ENCODE results near the gene SHH.
"Not testable (repeated sequence)": the region's sequence is repeated elsewhere in the genome, so short reads cannot be mapped to it uniquely, and the experiment has no call there.

SHH gene

DNA sequence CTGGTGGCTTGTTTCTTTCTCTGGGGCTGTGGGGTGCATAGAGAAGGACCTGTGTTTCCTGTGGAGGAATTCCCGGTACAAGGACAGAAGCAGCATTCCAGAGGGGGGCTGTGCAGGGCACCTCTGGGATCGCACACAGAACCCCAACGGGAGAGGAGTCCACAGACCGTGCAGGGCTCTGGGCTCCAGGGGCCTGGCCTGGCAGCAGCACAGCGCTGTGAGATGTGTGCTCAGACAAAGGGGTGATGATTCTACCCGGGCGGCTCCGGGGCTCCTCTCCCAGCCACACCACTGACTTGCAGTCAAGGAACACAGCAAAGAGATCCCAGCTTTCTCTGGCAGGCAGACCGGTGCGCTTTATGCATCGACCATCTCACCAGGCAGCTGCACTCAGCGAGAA is 6.9 kb upstream of the SHH start:
- no peak for DNase-seq (ENCODE audit: low read depth, low spot score)

DNA sequence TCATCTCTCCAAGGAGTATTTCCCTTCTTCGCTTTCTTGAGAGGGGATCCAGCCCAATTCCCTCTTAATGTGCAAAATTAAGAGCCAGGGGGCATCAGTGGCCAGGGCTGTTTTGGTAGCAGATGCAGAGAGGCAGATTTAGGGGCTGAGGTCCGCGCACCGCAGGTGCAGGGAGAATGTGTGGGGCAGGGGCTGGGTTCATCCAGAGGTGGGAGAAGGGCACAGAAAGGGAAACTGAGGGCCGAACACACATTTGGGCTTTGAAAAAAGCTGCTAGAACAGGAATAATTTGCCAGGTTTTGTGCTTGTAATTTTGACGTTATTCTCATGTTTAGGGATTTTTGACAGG is 6.5 kb upstream of the SHH start:
- no peak for DNase-seq (ENCODE audit: low read depth, low spot score)

- no peak for DNase-seq (ENCODE audit: low read depth, low spot score)
Observed at GRCh38 chr7:155818154-155818819, 6.0 kb upstream of the SHH start.

DNA sequence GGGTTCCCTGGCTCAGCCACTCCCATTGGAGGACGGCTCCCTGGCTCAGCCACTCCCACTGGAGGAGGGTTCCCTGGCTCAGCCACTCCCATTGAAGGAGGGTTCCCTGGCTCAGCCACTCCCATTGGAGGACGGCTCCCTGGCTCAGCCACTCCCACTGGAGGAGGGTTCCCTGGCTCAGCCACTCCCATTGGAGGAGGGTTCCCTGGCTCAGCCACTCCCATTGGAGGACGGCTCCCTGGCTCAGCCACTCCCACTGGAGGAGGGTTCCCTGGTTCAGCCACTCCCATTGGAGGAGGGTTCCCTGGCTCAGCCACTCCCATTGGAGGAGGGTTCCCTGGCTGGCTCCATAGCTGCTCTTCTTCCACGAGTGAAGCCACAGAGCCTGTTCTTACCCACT is 5.3 kb upstream of the SHH start:
- DNase-seq (ENCODE audit: low read depth, low spot score), result not testable (repeated sequence)

DNA sequence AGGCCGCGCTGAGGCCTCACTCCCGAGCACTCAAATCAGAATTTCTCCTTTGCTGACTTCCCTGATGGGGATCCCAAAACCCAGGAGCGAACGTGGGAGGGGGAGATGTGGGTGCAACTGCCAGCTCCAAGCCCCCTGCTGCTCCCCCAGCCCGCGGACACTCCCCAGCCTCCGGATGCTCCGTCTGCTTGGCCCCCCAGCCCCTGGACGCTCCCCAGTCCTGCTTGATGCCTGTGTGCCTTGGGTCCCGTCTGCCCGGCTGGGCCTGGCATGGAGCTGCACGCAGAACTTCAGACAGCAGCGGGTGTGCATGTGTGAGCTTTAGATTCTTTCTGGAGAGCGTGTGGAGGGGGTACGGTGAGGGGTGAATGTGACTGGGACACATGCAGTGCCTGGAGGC is 4.7 kb upstream of the SHH start:
- no peak for DNase-seq (ENCODE audit: low read depth, low spot score)

DNA sequence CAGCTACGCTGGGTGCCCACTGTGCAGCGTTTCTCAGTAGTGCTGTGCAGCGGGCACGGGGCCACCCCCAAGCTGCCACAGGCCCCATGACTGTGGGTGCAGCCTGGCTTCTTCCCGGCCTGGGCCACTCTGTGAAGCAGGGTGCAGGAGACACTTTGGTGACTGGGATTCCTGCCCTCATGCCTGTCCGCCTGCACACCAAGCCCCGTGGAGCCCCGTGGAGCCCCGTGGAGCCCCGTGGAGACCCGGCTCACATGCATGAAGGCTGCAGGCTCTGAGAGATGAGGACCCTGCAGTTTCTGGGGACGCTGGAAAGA is 3.9 kb upstream of the SHH start:
- no peak for DNase-seq (ENCODE audit: low read depth, low spot score)

DNA sequence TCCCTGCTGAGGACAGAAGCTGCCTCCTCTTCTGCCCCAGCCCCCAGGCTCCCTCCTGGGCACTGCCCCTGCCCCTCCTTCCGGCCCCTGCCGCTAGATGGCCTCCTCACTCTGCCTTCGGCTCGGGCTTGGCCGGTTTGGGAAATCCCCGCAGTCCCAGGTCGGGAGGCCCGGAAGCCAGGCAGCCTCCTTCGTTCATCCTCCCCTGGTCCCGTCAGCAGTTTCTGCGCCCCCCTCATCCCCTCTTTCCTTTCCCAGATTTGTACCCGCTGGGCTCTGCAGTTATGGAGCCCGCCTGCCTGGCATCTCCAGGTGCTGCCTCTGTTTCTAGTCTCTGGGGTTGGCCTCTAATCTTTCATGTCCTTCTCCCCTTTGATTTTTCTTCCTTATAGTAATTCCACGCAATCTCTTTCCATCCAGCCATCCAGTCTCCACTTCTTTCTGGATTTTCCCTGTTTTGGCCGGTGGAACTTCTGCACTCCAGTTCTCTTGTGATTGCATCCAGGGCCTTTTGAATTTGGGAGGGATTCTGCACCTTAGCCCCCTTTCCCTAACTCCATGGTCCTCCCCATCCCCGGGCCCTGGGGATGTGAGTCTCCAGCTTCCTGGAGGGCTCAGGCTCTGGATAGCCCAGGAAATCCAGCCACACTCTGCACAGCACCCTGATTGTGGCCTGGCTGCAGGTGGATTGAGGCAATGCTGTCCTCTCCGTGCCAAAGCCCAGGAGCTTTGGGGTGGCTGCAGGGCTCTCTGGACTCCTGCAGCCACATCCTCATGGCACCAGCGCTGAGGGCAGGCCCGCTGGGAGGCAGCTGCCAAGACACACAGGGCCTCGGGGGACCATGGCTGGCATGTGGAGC is 3.3 kb upstream of the SHH start:
- DNase-seq (ENCODE audit: low read depth, low spot score), result peak; percentile 62

DNA sequence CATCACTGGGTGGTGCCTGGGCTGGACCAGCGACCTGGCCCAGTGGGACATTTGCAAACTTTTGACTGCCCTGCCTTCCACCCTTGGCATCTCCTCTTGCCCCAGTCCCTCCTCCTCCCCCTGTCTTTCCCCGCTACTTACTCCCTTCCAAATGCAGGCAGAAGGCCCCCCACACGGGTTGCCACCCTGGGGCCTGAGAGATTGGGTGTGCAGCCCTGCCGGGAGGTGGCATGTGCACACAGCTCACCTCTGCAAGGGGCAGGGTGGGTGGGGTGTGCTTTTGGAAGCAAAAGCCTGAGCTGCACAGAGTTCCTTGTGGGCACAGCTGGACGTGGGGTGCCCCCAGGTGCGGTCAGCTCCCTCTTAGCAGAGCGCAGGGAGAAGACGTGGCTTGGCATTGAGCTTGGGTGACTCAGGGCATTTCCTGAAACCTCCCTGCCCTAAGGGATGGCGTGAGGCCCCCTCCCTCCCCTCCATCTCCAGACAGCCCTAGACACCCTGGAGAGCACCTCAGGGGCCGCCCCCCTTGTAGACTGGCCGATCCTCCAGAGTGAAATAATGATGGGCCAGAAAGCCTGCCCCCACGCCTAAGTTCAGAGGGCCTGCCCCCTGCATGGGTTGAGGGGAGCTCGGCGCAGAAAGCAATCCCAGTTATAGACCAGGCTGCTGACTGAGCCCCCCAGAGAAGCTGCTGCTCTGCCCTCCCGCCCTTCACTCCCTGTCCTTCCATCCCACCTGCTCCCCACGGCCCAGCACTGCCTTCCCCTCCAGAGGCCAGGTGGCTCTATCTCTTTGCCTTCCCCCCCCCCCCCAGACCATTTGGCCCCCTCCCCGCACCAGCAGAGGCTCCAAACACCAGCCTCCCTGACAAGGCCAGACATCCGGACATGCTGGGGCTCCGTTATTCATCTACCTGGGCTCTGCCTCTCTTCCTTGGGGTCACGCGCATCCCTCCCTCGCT is 2.3 kb upstream of the SHH start:
- DNase-seq (ENCODE audit: low read depth, low spot score), result no peak

DNA sequence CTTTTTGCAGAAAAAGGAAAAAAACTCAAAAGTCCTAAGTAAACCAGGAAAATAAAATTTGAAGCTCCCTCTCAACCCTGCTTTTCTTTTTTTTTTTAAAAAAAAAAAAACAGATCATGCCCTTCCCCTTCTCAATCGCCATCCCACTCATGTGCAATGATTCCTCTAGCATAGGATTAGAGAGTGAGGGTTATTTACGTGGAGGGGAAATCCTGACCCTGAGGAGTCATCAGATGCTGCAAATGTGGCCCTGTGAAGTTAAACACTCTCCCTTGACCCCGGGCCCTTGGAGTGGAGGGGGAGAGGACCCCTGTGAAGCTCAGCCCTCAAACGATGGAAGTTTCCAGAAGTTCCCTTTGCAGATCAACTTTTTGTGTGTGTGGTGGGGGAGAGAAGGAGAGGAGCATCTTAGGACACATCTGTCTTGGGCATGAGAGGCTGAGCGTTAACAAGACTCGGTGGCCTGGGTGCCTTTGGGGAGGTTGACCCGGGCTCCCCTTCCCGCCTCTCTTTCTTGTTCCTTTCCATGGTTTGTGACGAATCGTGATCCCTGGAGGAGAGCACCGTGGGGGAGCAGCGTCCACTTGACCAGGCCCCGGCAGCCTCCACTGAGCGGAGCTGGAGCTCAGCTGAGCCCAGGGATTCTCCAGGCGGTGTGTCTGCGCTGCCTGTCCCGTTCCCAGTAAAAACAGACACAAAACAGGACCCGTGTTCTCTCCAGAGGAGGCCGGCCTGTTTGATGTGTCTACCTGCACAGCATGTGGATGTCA is 1.5 kb upstream of the SHH start:
- DNase-seq (ENCODE audit: low read depth, low spot score), result no peak

DNA sequence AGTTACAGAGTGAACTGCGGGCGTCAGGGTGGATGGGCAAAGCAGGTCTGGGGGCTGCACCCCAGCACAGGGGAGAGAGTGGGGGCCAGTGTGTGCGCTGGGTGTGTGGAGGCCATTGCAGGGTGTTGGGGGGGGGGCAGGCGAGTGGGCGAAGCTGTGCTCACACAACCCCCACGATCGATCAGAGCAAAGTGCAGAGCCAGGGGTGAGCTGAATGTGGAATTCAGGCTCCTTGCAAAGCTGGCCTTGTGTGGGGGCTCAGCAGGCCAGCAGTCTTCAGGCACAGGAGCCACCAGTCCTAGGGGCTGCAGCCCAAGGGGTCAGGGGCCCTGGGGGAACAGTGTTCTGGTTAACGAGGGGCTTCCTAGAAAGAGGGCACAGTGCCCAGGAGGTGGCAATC is 862 bp upstream of the SHH start:
- DNase-seq (ENCODE audit: low read depth, low spot score), result no peak

DNA sequence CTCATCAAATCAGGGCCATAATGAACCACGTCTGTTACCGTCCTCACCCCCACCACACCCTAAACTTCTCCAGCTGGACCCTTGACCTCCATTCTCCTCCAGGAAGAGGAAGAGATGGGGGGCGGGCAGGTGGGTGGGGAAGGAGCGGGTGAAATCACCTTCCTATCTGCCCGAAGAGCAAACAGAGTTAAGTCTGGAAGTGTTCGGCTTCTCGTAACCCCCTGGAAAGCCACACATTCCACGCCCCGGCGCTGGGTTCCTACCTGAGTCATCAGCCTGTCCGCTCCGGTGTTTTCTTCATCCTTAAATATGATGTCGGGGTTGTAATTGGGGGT is 736 bp downstream of the SHH start:
- DNase-seq (ENCODE audit: low read depth, low spot score), result no peak

- no peak for DNase-seq (ENCODE audit: low read depth, low spot score)
Observed at GRCh38 chr7:155810770-155811559, 1.3 kb downstream of the SHH start.

DNA sequence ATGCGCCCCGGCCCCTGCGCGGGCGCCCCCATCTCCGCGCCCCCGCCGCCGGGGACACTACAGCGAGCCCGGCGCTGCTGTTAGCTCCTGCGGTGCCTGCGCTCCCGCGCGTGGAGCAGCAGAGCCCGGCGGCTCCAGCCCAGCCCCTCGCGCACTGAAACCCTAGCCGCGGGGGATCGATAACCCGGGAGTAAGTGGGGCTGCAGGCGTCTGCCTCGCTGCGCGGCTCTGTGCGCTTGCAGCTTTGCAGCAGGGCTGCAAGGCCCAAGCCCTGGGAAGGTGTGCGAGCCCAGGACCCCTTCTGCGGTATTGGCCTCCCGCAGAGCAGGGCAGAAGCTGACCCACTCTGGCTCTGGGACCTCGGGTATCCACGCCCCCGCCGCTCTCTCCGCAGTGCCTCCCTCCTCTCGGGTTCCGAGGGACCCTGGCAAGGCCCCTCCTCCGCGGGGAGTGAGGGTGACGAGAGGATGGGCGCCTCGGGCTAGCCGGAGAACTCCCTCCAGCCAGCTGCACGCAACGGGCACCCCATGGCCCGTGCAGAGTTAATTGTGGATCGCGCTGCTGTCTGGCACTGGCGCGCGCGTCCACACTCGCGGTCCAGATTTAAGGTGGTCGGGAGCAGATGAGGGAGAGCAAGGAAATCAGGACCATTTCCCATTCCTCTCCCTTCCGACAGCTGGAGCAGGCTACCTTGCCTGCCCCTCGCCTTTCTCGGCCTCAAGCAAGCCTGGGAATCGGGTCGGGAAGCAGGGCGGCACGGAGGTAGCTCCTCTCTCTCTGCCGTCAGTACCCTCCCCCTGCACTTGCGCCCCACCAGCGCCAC is 2.1 kb downstream of the SHH start:
- no peak for DNase-seq (ENCODE audit: low read depth, low spot score)

DNA sequence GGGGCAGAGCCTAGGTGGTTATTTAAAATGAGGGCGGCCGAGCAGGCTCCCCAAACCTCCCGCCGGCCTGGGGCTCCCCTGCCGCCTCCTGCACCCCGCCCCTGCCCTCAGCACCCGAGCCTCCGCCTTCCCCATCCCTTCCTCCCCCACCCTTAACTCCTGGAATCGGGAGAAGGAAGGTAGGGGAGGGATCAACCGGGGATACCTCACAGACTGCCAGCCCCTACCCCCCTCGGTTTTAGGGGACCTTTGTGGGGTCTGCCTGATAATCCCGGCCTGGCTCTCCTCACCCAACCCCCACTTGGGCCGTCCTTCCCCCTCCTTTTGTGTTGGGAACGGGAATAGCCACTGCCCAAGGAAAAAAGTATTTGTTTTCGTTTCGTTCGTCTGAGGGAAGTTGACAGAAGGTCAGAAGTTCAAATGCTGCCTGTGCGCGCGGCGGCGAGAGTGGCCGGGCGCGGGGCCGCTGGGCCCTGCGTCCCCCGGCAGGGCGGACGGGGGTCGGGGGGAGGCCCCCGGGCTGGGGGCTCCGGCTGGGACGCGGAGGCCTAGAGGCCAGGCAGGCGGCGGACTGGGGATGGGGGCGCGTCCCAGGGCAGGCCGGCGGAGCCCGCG is 2.8 kb downstream of the SHH start:
- DNase-seq (ENCODE audit: low read depth, low spot score), result no peak

GRCh38 chr7:155808549-155809331 is 3.5 kb downstream of the SHH start:
- DNase-seq (ENCODE audit: low read depth, low spot score), result no peak

GRCh38 chr7:155807789-155808548 is 4.3 kb downstream of the SHH start:
- DNase-seq (ENCODE audit: low read depth, low spot score), result no peak

DNA sequence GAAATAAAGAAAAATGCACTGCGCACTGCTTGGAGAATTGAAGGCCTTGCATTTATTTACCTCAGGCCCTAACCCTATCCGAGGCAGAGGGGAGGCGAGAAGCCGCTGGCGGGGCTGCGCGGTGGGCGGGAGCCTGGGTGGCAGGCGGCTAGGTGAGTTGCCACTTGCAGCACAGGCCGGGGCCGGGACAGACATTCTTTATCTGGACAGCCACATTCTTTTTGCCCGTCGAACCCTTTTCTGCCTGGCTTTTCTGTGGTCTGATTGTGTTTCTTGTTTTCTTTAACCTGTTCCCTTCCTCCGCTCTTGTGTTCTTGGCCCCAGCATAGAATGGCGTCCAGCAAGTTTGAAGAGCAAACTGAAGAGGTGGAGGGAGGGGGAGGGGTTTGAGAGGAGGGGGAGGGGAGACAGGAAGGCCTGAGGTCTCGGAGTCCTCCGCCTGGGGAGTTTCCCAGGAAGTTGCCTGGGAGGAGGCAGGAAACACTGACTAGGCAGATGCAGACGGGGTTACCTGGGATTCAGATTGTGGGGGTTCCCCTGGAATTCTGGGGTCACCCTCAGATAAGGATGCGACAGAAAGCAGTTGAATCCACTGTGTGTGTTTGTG is 5.1 kb downstream of the SHH start:
- peak; percentile 72 for DNase-seq (ENCODE audit: low read depth, low spot score)

All from ELF-1 (cell line).